Gastroesophageal sphincter (tissue), 4 donors: ENCODE results near the gene DHRSX. TPM values are rescaled to one million over a fixed set of nuclear protein-coding genes. Genes with fewer than 3 reads are reported as not detected.

ENCODE experiments used
- ATAC-seq: fragments of 150-250 bp; one replicate; pipeline ENCODE4 v1.9.1; 2016; ENCODE audit warnings: mild to moderate bottlenecking, moderate library complexity
- H3K27ac ChIP-seq, 4 donors: fragments of 200-600 bp; sonication (generic) in 3 of 4; 1 replicate in 3 of 4; 2 replicates in 1 of 4; pipeline ENCODE4 v1.5.1; 2016 to 2019
- H3K27me3 ChIP-seq: fragments of 200-600 bp; sonication (generic); one replicate; pipeline ENCODE4 v1.5.1; 2019
- H3K36me3 ChIP-seq, 2 donors: fragments of 200-600 bp; sonication (generic); one replicate each; pipeline ENCODE4 v1.5.1; 2019; ENCODE audit warnings: control low read depth in 1 of 2
- H3K4me1 ChIP-seq, 3 donors: fragments of 200-600 bp; sonication (generic); 1 replicate in 2 of 3; 2 replicates in 1 of 3; pipeline ENCODE4 v1.5.1; 2016 to 2019; ENCODE audit warnings: control low read depth in 2 of 3
- H3K4me3 ChIP-seq, 2 donors: fragments of 200-600 bp; sonication (generic); one replicate each; pipeline ENCODE4 v1.5.1; 2019; ENCODE audit warnings: mild to moderate bottlenecking in 1 of 2, moderate library complexity in 1 of 2
- H3K9me3 ChIP-seq, 3 donors: fragments of 200-600 bp; sonication (generic); one replicate each; pipeline ENCODE4 v1.5.1; 2017 to 2019; ENCODE audit warnings: control low read depth in 2 of 3
- CTCF ChIP-seq, 4 experiments: fragments of 200-600 bp in 2 of 4; fragments of 450-650 bp in 2 of 4; sonication (generic) in 1 of 4; IDR thresholded peaks; one replicate each; pipeline ENCODE4 v1.5.1; 2017 to 2019; ENCODE audit warnings: antibody characterized with exemption in 4 of 4, mild to moderate bottlenecking in 2 of 4, moderate library complexity in 2 of 4
- EP300 ChIP-seq: sonication (generic); formaldehyde crosslinking; IDR thresholded peaks from one replicate; pipeline ENCODE4 v1.6.1; 2017; ENCODE audit warnings: antibody characterized with exemption, mild to moderate bottlenecking
- POLR2A ChIP-seq, 2 donors: fragments of 450-650 bp; IDR thresholded peaks; one replicate each; pipeline ENCODE4 v1.6.1; 2017; ENCODE audit warnings: antibody characterized with exemption in 2 of 2, mild to moderate bottlenecking in 2 of 2, moderate library complexity in 1 of 2
- POLR2AphosphoS5 ChIP-seq: sonication (generic); formaldehyde crosslinking; IDR thresholded peaks from one replicate; pipeline ENCODE4 v1.6.1; 2017; ENCODE audit warnings: antibody characterized with exemption
- WGBS, 2 donors: methylation state at CpG; one replicate each; pipeline ENCODE4 v1.1.5; 2018; ENCODE audit warnings: low coverage in 1 of 2; 5-methylcytosine and 5-hydroxymethylcytosine counted together
- total RNA-seq, 4 donors: library from RNA; depleted of rRNA; stranded (reverse); fragments of >200 nt; gene quantifications; one replicate each; pipeline ENCODE4 v1.1.0, GENCODE V29; 2016

The DHRSX gene
- total RNA-seq, 4 donors from 2014 or later, result 16.8 to 26.3 (median 21.1) TPM

- no peaks in the 10 kb centered on the region for H3K36me3 ChIP-seq
- no peak for TF ChIP-seq CTCF (IDR thresholded peaks at IDR 0.05)
- no peaks in the 10 kb centered on the region for H3K9me3 ChIP-seq
- no peak overlapping the region for H3K27ac ChIP-seq
- H3K4me1 ChIP-seq, result no peaks in the 10 kb centered on the region
- H3K27me3 ChIP-seq, result no peaks in the 10 kb centered on the region
- no peak overlapping the region for H3K4me3 ChIP-seq
- WGBS, 2 donors, result 81 to 100% methylated on average over 1 to 5 of the region's 5 CpGs
- no peak for ATAC-seq
Measured at GRCh38 chrX:2327423-2327822, 173.4 kb downstream of the DHRSX start.

- H3K9me3 ChIP-seq, result no peaks in the 10 kb centered on the region
- peak overlapping the region in 2 of 4 donors; percentile 79 to 86 for H3K27ac ChIP-seq
- peak overlapping the region; percentile 28 to 34 for H3K4me3 ChIP-seq
- TF ChIP-seq POLR2AphosphoS5 (no peak), POLR2A (IDR thresholded peaks at IDR 0.05) (no peak), CTCF (IDR thresholded peaks at IDR 0.05) (no peak), EP300 (no peak)
- 4 to 57% methylated on average over 5 to 19 of the region's 27 CpGs for WGBS, 2 donors
- no peaks in the 10 kb centered on the region for H3K4me1 ChIP-seq
- no peaks in the 10 kb centered on the region for H3K36me3 ChIP-seq
- ATAC-seq, result peak; percentile 89
- H3K27me3 ChIP-seq, result no peaks in the 10 kb centered on the region
Measured at GRCh38 chrX:2325076-2325784, 175.5 kb downstream of the DHRSX start.

- Histone ChIP-seq H3K4me3 (no peak overlapping the region), H3K27ac (no peak overlapping the region), H3K36me3 (no peaks in the 10 kb centered on the region), H3K4me1 (no peaks in the 10 kb centered on the region), H3K27me3 (no peaks in the 10 kb centered on the region), H3K9me3 (no peaks in the 10 kb centered on the region)
- WGBS, 2 donors, result 41 to 42% methylated on average over 6 to 8 of the region's 8 CpGs
- no peak for ATAC-seq
- TF ChIP-seq POLR2AphosphoS5 (no peak), POLR2A (IDR thresholded peaks at IDR 0.05) (no peak), CTCF (IDR thresholded peaks at IDR 0.05) (no peak), EP300 (no peak)
Measured at GRCh38 chrX:2324151-2324550, 176.6 kb downstream of the DHRSX start.

GRCh38 chrX:2321411-2321810 is 179.4 kb downstream of the DHRSX start:
- Histone ChIP-seq H3K36me3 (no peaks in the 10 kb centered on the region), H3K27me3 (no peaks in the 10 kb centered on the region), H3K9me3 (no peaks in the 10 kb centered on the region), H3K4me1 (peaks cover 0 to 4% (median 0%) of the 10 kb centered on the region in 3 donors), H3K4me3 (no peak overlapping the region), H3K27ac (no peak overlapping the region)
- TF ChIP-seq POLR2AphosphoS5 (no peak), CTCF (IDR thresholded peaks at IDR 0.05) (no peak), POLR2A (IDR thresholded peaks at IDR 0.05) (no peak), EP300 (no peak)
- WGBS, 2 donors, result 61 to 74% methylated on average over 4 to 5 of the region's 9 CpGs
- no peak for ATAC-seq

- H3K36me3 ChIP-seq, result no peaks in the 10 kb centered on the region
- no peaks in the 10 kb centered on the region for H3K9me3 ChIP-seq
- H3K4me1 ChIP-seq, result peaks cover 0 to 4% (median 0%) of the 10 kb centered on the region in 3 donors
- no peak for TF ChIP-seq POLR2A (IDR thresholded peaks at IDR 0.05)
- peak; percentile 45 for TF ChIP-seq POLR2AphosphoS5
- H3K27ac ChIP-seq, result no peak overlapping the region
- WGBS, 2 donors, result 62 to 64% methylated on average over 9 to 10 of the region's 20 CpGs
- ATAC-seq, result no peak
- H3K4me3 ChIP-seq, result no peak overlapping the region
- H3K27me3 ChIP-seq, result no peaks in the 10 kb centered on the region
Measured at GRCh38 chrX:2320580-2321327, 180.0 kb downstream of the DHRSX start.
